Caco-2 (cell line): ENCODE data around the gene WDR91. TPM values are rescaled to one million over a fixed set of nuclear protein-coding genes. Genes with fewer than 3 reads are reported as not detected.

Experiments
- BruUV-seq: library from RNA; stranded (reverse); fragments of 400-500 nt; replicated peaks from 2 replicates; lab custom pipeline; 2021; lab: Mats Ljungman, UMichigan
- CTCF ChIA-PET: fragments of 300-600 bp; sonication (Branson Sonifier 250); formaldehyde crosslinking; loops from one replicate; lab custom pipeline; 2022; ENCODE audit warnings: antibody characterized with exemption; lab: Charles Lee
- POLR2A ChIA-PET: fragments of 300-600 bp; sonication (Branson Sonifier 250); formaldehyde crosslinking; loops from one replicate; lab custom pipeline; 2022; ENCODE audit warnings: antibody characterized with exemption; lab: Charles Lee
- DNase-seq, 2 experiments: peaks; one replicate each; pipeline versions ENCODE4 v3.0.0 to v3.0.0-alpha.2; 2020 to 2022
- H3K27me3 ChIP-seq: replicated peaks from 2 replicates; pipeline ENCODE4 v1.6.0; 2011; ENCODE audit warnings: low read length; ENCODE audit not compliant: control insufficient read depth, insufficient read depth
- H3K36me3 ChIP-seq: 2 replicates; pipeline ENCODE4 v1.5.1; 2011; ENCODE audit warnings: low read length; ENCODE audit not compliant: control insufficient read depth, insufficient read depth
- H3K4me1 ChIP-seq: fragments of 250-450 bp; sonication (Bioruptor Pico); 2 replicates; pipeline ENCODE4 v1.5.1; 2020; ENCODE audit warnings: mild to moderate bottlenecking
- H3K4me3 ChIP-seq: 2 replicates; pipeline ENCODE4 v1.5.1; 2011; ENCODE audit warnings: low read depth, mild to moderate bottlenecking, control low read depth, low read length
- H3K9me3 ChIP-seq: fragments of 250-450 bp; sonication (Bioruptor Pico); 2 replicates; pipeline ENCODE4 v1.5.1; 2020; ENCODE audit warnings: mild to moderate bottlenecking, moderate library complexity
- H3K27ac Mint-ChIP-seq: one replicate; pipeline ENCODE4 v1.8.0; 2022; ENCODE audit warnings: mixed read lengths; ENCODE audit not compliant: unreplicated experiment
- H3K27me3 Mint-ChIP-seq: one replicate; pipeline ENCODE4 v1.8.0; 2022; ENCODE audit warnings: mixed read lengths; ENCODE audit not compliant: insufficient read depth, unreplicated experiment
- H3K36me3 Mint-ChIP-seq: one replicate; pipeline ENCODE4 v1.8.0; 2022; ENCODE audit warnings: mild to moderate bottlenecking, mixed read lengths; ENCODE audit not compliant: insufficient read depth, unreplicated experiment
- H3K4me1 Mint-ChIP-seq: one replicate; pipeline ENCODE4 v1.8.0; 2022; ENCODE audit warnings: low read depth, mixed read lengths; ENCODE audit not compliant: unreplicated experiment
- H3K4me3 Mint-ChIP-seq: one replicate; pipeline ENCODE4 v1.8.0; 2022; ENCODE audit warnings: mild to moderate bottlenecking, moderate library complexity, mixed read lengths; ENCODE audit not compliant: unreplicated experiment
- H3K9me3 Mint-ChIP-seq: one replicate; pipeline ENCODE4 v1.8.0; 2022; ENCODE audit warnings: mixed read lengths; ENCODE audit not compliant: unreplicated experiment
- CTCF ChIP-seq, 2 experiments: fragments of 200-600 bp in 1 of 2; IDR thresholded peaks; 1 replicate in 1 of 2; 2 replicates in 1 of 2; pipeline versions ENCODE4 v1.5.1 to v1.8.0; 2011 to 2022; ENCODE audit warnings: antibody characterized with exemption in 1 of 2, control low read depth in 1 of 2, inconsistent platforms in 1 of 2, low read depth in 1 of 2, low read length in 1 of 2, mild to moderate bottlenecking in 1 of 2, moderate library complexity in 1 of 2; ENCODE audit not compliant: insufficient read depth in 1 of 2, severe bottlenecking in 1 of 2, unreplicated experiment in 1 of 2
- intact Hi-C: fragments of 100-400 bp; cut with micrococcal nuclease; formaldehyde crosslinking; loops from one replicate; pipeline ENCODE4 v1.10.0; 2022; ENCODE audit not compliant: unreplicated experiment
- total RNA-seq: library from RNA; stranded (reverse); gene quantifications from 2 replicates; pipeline ENCODE4 v1.2.3, GENCODE V29; 2022

WDR91 gene
- total RNA-seq, 1 experiment from 2014 or later: 12.6 TPM

- H3K4me3 Mint-ChIP-seq: no peak overlapping the region
- no peak for TF ChIP-seq CTCF (IDR thresholded peaks at IDR 0.05; ENCODE audit: insufficient read depth in 1 of 2, low read depth in 1 of 2, low read length in 1 of 2, severe bottlenecking in 1 of 2, unreplicated experiment in 1 of 2)
- H3K27me3 Mint-ChIP-seq: no peaks in the 10 kb centered on the region
- POLR2A ChIA-PET: no interaction called here
- BruUV-seq: no TSS peak
- CTCF ChIA-PET: no interaction called here
- H3K27me3 ChIP-seq: no peaks in the 10 kb centered on the region
- peaks cover 21% of the 10 kb centered on the region for H3K4me1 Mint-ChIP-seq
- no peak for DNase-seq
- H3K36me3 ChIP-seq: no peaks in the 10 kb centered on the region
- H3K4me3 ChIP-seq: no peak overlapping the region
- H3K36me3 Mint-ChIP-seq: peaks cover 11% of the 10 kb centered on the region
- no peak overlapping the region for H3K27ac Mint-ChIP-seq
- H3K9me3 Mint-ChIP-seq: peaks cover 25% of the 10 kb centered on the region
- intact Hi-C loops: no loop called here
- peaks cover 18% of the 10 kb centered on the region for H3K9me3 ChIP-seq
- H3K4me1 ChIP-seq: peaks cover 14% of the 10 kb centered on the region
Measured at GRCh38 chr7:135150072-135150782, 61.1 kb downstream of the WDR91 start.

GRCh38 chr7:135147899-135148721 lies 63.2 kb downstream of the WDR91 start, which contains the start of gene TMEM140:
Gene TMEM140 (plus strand): TSS chr7:135148072. CDS start chr7:135164442, 16,370 bp downstream.
- H3K9me3 Mint-ChIP-seq: peaks cover 10% of the 10 kb centered on the region
- H3K4me1 Mint-ChIP-seq: peaks cover 21% of the 10 kb centered on the region
- peak within 1 kb of the TSS; percentile 79 for H3K4me3 Mint-ChIP-seq
- Histone ChIP-seq H3K27me3 (no peaks in the 10 kb centered on the region), H3K4me3 (peak within 1 kb of the TSS; percentile 33), H3K4me1 (peaks cover 14% of the 10 kb centered on the region), H3K9me3 (no peaks in the 10 kb centered on the region), H3K36me3 (no peaks in the 10 kb centered on the region)
- BruUV-seq: TSS peak; percentile 58
- POLR2A ChIA-PET: interaction anchor here (0.6 to 0.9 kb wide), 2 partner anchors 16 to 162 kb away, joined by 4 read pairs; partner anchors contain the start of gene AGBL3
- peaks cover 6% of the 10 kb centered on the region for H3K36me3 Mint-ChIP-seq
- TF ChIP-seq CTCF (IDR thresholded peaks at IDR 0.05; ENCODE audit: insufficient read depth in 1 of 2, low read depth in 1 of 2, low read length in 1 of 2, severe bottlenecking in 1 of 2, unreplicated experiment in 1 of 2): no peak
- CTCF ChIA-PET: interaction anchor here (0.8 to 1.2 kb wide), 3 partner anchors 16 to 162 kb away, joined by 3 to 5 read pairs (median 4); partner anchors contain the start of gene AGBL3
- DNase-seq: peak; percentile 63 to 74
- peak within 1 kb of the TSS; percentile 86 for H3K27ac Mint-ChIP-seq
- intact Hi-C loops: loop anchor here (1.0 kb wide), 4 partner anchors 22 to 162 kb away; partner anchors contain the start of genes AGBL3 and CYREN
- no peaks in the 10 kb centered on the region for H3K27me3 Mint-ChIP-seq
